K562 (cell line): ENCODE results near the gene RBM19. TPM values are rescaled to one million over a fixed set of nuclear protein-coding genes. Genes with fewer than 3 reads are reported as not detected.

Experiments used
- ATAC-seq: fragments of 200-7000 bp; cut with Tn5 transposase; 3 replicates; pipeline ENCODE4 v1.9.1; 2020; ENCODE audit warnings: moderate library complexity
- BruUV-seq: library from RNA; stranded (reverse); fragments of 400-500 nt; replicated peaks from 2 replicates; lab custom pipeline; 2021; lab: Mats Ljungman, UMichigan
- CTCF ChIA-PET: fragments of 300-600 bp; formaldehyde crosslinking; extraction: SDS; loops from one replicate; lab custom pipeline; 2021; ENCODE audit warnings: low intra/inter-chr PET ratio; lab: Yijun Ruan, JAX
- POLR2A ChIA-PET: fragments of 300-600, 350-650 bp; sonication (Branson Sonifier 250); formaldehyde crosslinking; extraction: SDS; loops from one replicate; lab custom pipeline; 2021; ENCODE audit warnings: antibody characterized with exemption, inconsistent platforms; lab: Yijun Ruan, JAX
- DNase-seq, 4 experiments: peaks; one replicate each; pipeline versions ENCODE4 v3.0.0 to v3.0.0-alpha.2; 2011 to 2018; ENCODE audit warnings: low spot score in 3 of 4, mixed read lengths in 3 of 4; ENCODE audit errors: extremely low read depth in 1 of 4
- FAIRE-seq: peaks from 2 replicates; lab custom pipeline; 2011; peaks lifted over from hg19 to GRCh38; lab: Jason Lieb, UNC
- H2AFZ ChIP-seq: 2 replicates; pipeline ENCODE4 v1.6.0; 2011; ENCODE audit warnings: low read depth, low read length, control low read depth, inconsistent platforms
- H3K27ac ChIP-seq: fragments of 200-600 bp; 3 replicates; pipeline ENCODE4 v1.8.0; 2011; ENCODE audit warnings: low read depth, mild to moderate bottlenecking, control low read depth, inconsistent platforms, low read length, moderate library complexity, mixed read lengths; ENCODE audit errors: extremely low read depth
- H3K27me3 ChIP-seq, 2 experiments: fragments of 300-600 bp in 1 of 2; 2 replicates in 1 of 2; 3 replicates in 1 of 2; pipeline versions ENCODE4 v1.6.0 to v1.8.0; 2011; ENCODE audit warnings: inconsistent platforms in 2 of 2, low read length in 2 of 2, mild to moderate bottlenecking in 1 of 2, mixed read lengths in 1 of 2, moderate library complexity in 1 of 2; ENCODE audit not compliant: control insufficient read depth in 2 of 2, insufficient read depth in 2 of 2
- H3K36me3 ChIP-seq: fragments of 300-600 bp; 3 replicates; pipeline ENCODE4 v1.8.0; 2011; ENCODE audit warnings: mild to moderate bottlenecking, low read length, inconsistent platforms; ENCODE audit not compliant: control insufficient read depth, insufficient read depth
- H3K4me1 ChIP-seq, 2 experiments: fragments of 200-600 bp in 1 of 2; replicated peaks in 1 of 2; 2 replicates in 1 of 2; 3 replicates in 1 of 2; pipeline versions ENCODE4 v1.5.1 to v1.8.0; 2011; ENCODE audit warnings: inconsistent platforms in 2 of 2, low read length in 2 of 2, mild to moderate bottlenecking in 1 of 2, mixed read lengths in 1 of 2, moderate library complexity in 1 of 2; ENCODE audit not compliant: control insufficient read depth in 2 of 2, insufficient read depth in 2 of 2
- H3K4me2 ChIP-seq: 2 replicates; pipeline ENCODE4 v1.6.1; 2011; ENCODE audit warnings: low read length, control low read depth, inconsistent platforms, mixed read lengths; ENCODE audit not compliant: insufficient read depth
- H3K4me3 ChIP-seq: fragments of 200-600 bp; sonication (generic), shearing (Covaris generic); 2 replicates; pipeline ENCODE4 v1.5.1; 2016; ENCODE audit warnings: control low read depth, inconsistent platforms
- H3K79me2 ChIP-seq: fragments of 200-600 bp; 3 replicates; pipeline ENCODE4 v1.8.0; 2011; ENCODE audit warnings: low read length, inconsistent platforms; ENCODE audit not compliant: control insufficient read depth, insufficient read depth
- H3K9ac ChIP-seq, 2 experiments: 2 replicates each; pipeline versions ENCODE4 v1.6.0 to v1.6.1; 2011; ENCODE audit warnings: low read depth in 2 of 2, low read length in 2 of 2, control low read depth in 1 of 2, inconsistent platforms in 1 of 2, mild to moderate bottlenecking in 1 of 2, mixed read lengths in 1 of 2; ENCODE audit not compliant: insufficient read depth in 1 of 2
- H3K9me1 ChIP-seq: one replicate; pipeline ENCODE4 v1.6.0; 2011; ENCODE audit warnings: inconsistent platforms, mild to moderate bottlenecking, low read length, moderate library complexity; ENCODE audit not compliant: control insufficient read depth, insufficient read depth
- H3K9me3 ChIP-seq: replicated peaks from 2 replicates; pipeline ENCODE4 v1.5.1; 2011; ENCODE audit warnings: low read depth, low read length, inconsistent platforms; ENCODE audit not compliant: control insufficient read depth, insufficient read depth
- H4K20me1 ChIP-seq: replicated peaks from 2 replicates; pipeline ENCODE4 v1.6.1; 2011; ENCODE audit warnings: low read length, inconsistent platforms, mixed read lengths; ENCODE audit not compliant: control insufficient read depth, insufficient read depth
- BACH1 ChIP-seq: fragments of 200-800 bp; sonication (Bioruptor generic); IDR thresholded peaks from 2 replicates; pipeline ENCODE4 v1.6.1; 2016; ENCODE audit warnings: missing genetic modification characterization, missing compliant biosample characterization
- CEBPB ChIP-seq: fragments of 450-650 bp; IDR thresholded peaks from 2 replicates; pipeline ENCODE4 v1.6.1; 2016; ENCODE audit warnings: missing genetic modification characterization, missing compliant biosample characterization
- COPS2 ChIP-seq: fragments of 450-650 bp; conservative IDR thresholded peaks from 2 replicates; pipeline ENCODE4 v1.6.1; 2016; ENCODE audit warnings: mild to moderate bottlenecking, moderate library complexity
- ELF4 ChIP-seq: fragments of 450-650 bp; formaldehyde crosslinking; IDR thresholded peaks from 2 replicates; pipeline ENCODE4 v1.4.0; 2022; ENCODE audit warnings: missing genetic modification characterization
- ESRRB ChIP-seq: fragments of 250-450 bp; sonication (Bioruptor Pico); IDR thresholded peaks from 2 replicates; pipeline ENCODE4 v1.5.0; 2020; ENCODE audit warnings: mild to moderate bottlenecking, moderate library complexity, borderline replicate concordance
- GATA2 ChIP-seq: sonication (generic); formaldehyde crosslinking; IDR thresholded peaks from 2 replicates; pipeline ENCODE4 v1.4.0; 2020; ENCODE audit warnings: mild to moderate bottlenecking, missing genetic modification reagents
- KAT2B ChIP-seq: IDR thresholded peaks from one replicate; pipeline ENCODE4 v1.6.1; 2012; ENCODE audit warnings: low read depth, mild to moderate bottlenecking, control low read depth, inconsistent platforms, low read length, moderate library complexity
- KHSRP ChIP-seq: fragments of 450-650 bp; IDR thresholded peaks from 2 replicates; pipeline ENCODE4 v1.6.1; 2017
- PHB ChIP-seq: fragments of 250-450 bp; sonication (Bioruptor Pico); IDR thresholded peaks from 2 replicates; pipeline ENCODE4 v1.5.0; 2021
- RAD21 ChIP-seq, 2 experiments: fragments of 250-450 bp in 1 of 2; fragments of 450-650 bp in 1 of 2; sonication (Bioruptor Pico) in 1 of 2; formaldehyde crosslinking in 1 of 2; IDR thresholded peaks in 1 of 2; conservative IDR thresholded peaks in 1 of 2; 2 replicates each; pipeline versions ENCODE4 v1.4.0 to v1.8.0; 2020 to 2022; ENCODE audit warnings: mild to moderate bottlenecking in 2 of 2, moderate library complexity in 1 of 2
- SRSF7 ChIP-seq: fragments of 200-400 bp; formaldehyde crosslinking; optimal IDR thresholded peaks from 2 replicates; pipeline ENCODE3; 2017; ENCODE audit warnings: mild to moderate bottlenecking, low read depth, low read length
- ZFPM2 ChIP-seq: fragments of 250-450 bp; sonication (Bioruptor Pico); IDR thresholded peaks from 2 replicates; pipeline ENCODE4 v1.5.1; 2022; ENCODE audit warnings: mild to moderate bottlenecking
- ZNF134 ChIP-seq: fragments of 250-450 bp; sonication (Bioruptor Pico); conservative IDR thresholded peaks from 2 replicates; pipeline ENCODE4 v1.4.0; 2020
- ZNF174 ChIP-seq: fragments of 250-450 bp; sonication (Bioruptor Pico); IDR thresholded peaks from 2 replicates; pipeline ENCODE4 v1.4.0; 2020; ENCODE audit warnings: mild to moderate bottlenecking
- ZNF76 ChIP-seq: fragments of 250-450 bp; sonication (Bioruptor Pico); IDR thresholded peaks from 2 replicates; pipeline ENCODE4 v1.4.0; 2020; ENCODE audit warnings: mild to moderate bottlenecking, moderate library complexity, borderline replicate concordance
- WGBS: fragments of 100-300 bp; shearing (Covaris generic); methylation state at CpG from one replicate; pipeline ENCODE4 v1.1.6; 2016; ENCODE audit warnings: low coverage, mixed read lengths; ENCODE audit not compliant: insufficient coverage; ENCODE audit errors: missing lambda C conversion rate; 5-methylcytosine and 5-hydroxymethylcytosine counted together
- in situ Hi-C: fragments of 300-500 bp; cut with MboI; formaldehyde crosslinking; loops from 4 replicates; pipeline ENCODE4 v1.15.0; 2018; ENCODE audit warnings: inconsistent platforms, mixed read lengths
- intact Hi-C: fragments of 100-400 bp; cut with micrococcal nuclease; formaldehyde crosslinking; loops from 2 replicates; pipeline ENCODE4 v1.14.2; 2022
- polyA plus RNA-seq, 8 experiments: library from polyadenylated mRNA; depleted of rRNA in 4 of 8; stranded (reverse) in 5 of 8; unstranded in 3 of 8; fragments of >200 nt; fragmentation: Nextera tagmentation in 2 of 8; fragmentation: Illumina TruSeq in 1 of 8; extraction: Ambion mirVana in 2 of 8; extraction: Trizol in 1 of 8; gene quantifications; 2 replicates each; pipeline versions ENCODE4 v1.2.1 to v1.2.3, GENCODE V29; 2011 to 2014; ENCODE audit warnings: inconsistent platforms in 1 of 8, missing spikeins in 1 of 8
- total RNA-seq, 7 experiments: library from RNA; depleted of rRNA in 6 of 7; stranded (reverse); fragments of >200 nt in 6 of 7; fragmentation: Illumina TruSeq in 2 of 7; extraction: Trizol in 2 of 7; gene quantifications; 2 replicates each; pipeline versions ENCODE4 v1.2.1 to v1.2.3, GENCODE V29; 2011 to 2021; ENCODE audit warnings: low replicate concordance in 1 of 7
- TF ChIP-seq, protein P1 (sequence below): fragments of 450-650 bp; IDR thresholded peaks from one replicate; pipeline ENCODE4 v1.6.1; 2018; ENCODE audit warnings: mild to moderate bottlenecking, moderate library complexity; ENCODE audit not compliant: partially characterized antibody
- TF ChIP-seq, protein P2 (sequence below): IDR thresholded peaks from 2 replicates; pipeline ENCODE4 v1.6.1; 2011; ENCODE audit warnings: borderline replicate concordance, low read depth, mild to moderate bottlenecking, moderate library complexity, low read length; ENCODE audit not compliant: insufficient read depth, poor library complexity, severe bottlenecking

The RBM19 gene
- total and polyA plus RNA-seq, 9 of the 15 experiments (the other 6 are each of a cell fraction or from before 2014, with no cell fraction given), result 16.0 to 58.4 (median 37.9) TPM

DNA sequence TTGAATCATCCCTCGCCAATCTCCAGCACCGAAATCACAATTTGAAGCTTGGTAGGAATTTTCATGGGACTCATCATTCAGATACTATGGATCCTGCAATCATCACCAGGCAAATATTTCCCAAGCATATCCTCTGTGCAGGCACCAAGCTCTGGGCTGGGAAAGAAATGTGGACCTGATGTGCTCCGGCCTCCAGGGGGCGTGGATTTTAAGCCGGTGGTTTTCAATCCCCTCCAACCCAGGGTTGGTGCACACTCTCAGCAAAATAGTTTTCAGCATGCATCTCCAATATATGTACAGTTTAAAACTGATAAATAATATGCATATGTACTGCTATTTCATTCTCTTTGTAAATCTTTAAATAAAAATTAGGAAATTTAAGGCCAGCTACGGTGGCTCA, 98.9 kb downstream of the RBM19 start (continued):
- TF ChIP-seq BACH1 (tag) (no peak), KHSRP (no peak), CEBPB (tag) (no peak), RAD21 (CRISPR knock-in tag; conservative IDR thresholded peaks at IDR 0.05 in 1 of 2, IDR thresholded peaks at IDR 0.05 in 1 of 2) (0 out of 4 replicates have a peak, but pooled peaks of 1 of the 2 experiments have one; percentile 14)
- TF ChIP-seq, protein P1, sequence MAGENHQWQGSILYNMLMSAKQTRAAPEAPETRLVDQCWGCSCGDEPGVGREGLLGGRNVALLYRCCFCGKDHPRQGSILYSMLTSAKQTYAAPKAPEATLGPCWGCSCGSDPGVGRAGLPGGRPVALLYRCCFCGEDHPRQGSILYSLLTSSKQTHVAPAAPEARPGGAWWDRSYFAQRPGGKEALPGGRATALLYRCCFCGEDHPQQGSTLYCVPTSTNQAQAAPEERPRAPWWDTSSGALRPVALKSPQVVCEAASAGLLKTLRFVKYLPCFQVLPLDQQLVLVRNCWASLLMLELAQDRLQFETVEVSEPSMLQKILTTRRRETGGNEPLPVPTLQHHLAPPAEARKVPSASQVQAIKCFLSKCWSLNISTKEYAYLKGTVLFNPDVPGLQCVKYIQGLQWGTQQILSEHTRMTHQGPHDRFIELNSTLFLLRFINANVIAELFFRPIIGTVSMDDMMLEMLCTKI, result no peak
- TF ChIP-seq, protein P2, sequence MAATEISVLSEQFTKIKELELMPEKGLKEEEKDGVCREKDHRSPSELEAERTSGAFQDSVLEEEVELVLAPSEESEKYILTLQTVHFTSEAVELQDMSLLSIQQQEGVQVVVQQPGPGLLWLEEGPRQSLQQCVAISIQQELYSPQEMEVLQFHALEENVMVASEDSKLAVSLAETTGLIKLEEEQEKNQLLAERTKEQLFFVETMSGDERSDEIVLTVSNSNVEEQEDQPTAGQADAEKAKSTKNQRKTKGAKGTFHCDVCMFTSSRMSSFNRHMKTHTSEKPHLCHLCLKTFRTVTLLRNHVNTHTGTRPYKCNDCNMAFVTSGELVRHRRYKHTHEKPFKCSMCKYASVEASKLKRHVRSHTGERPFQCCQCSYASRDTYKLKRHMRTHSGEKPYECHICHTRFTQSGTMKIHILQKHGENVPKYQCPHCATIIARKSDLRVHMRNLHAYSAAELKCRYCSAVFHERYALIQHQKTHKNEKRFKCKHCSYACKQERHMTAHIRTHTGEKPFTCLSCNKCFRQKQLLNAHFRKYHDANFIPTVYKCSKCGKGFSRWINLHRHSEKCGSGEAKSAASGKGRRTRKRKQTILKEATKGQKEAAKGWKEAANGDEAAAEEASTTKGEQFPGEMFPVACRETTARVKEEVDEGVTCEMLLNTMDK, result no peak

DNA sequence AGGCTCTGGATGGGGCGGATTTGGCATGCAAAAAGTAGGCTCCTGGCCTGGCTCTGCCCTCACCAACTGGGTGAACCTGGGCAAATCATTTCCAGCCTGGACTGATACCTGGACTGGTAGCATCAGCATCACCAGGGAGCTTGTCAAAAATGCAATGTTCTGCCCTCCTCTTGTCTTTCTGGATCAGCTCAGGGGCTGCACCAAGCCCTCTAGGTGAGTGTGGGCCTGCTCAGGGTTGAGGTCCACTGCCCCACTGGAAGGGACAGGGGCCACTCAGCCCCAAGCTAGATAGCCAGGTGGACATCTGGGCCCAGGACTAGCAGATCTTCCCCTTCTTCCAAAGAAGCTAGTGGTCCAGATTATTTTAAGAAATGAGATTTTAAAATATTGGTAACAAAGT, 99.6 kb downstream of the RBM19 start:
- no TSS peak for BruUV-seq
- H3K79me2 ChIP-seq, result no peaks in the 10 kb centered on the region
- CTCF ChIA-PET, result interaction anchor here (0.6 kb wide), 1 partner anchor 502 kb away, joined by 3 read pairs; no protein-coding TSS in a partner anchor
- no peak overlapping the region for H2AFZ ChIP-seq
- H3K9me3 ChIP-seq, result no peaks in the 10 kb centered on the region
- 0 out of 2 replicates have a peak, but pooled peaks cover 6% of the 10 kb centered on the region for H4K20me1 ChIP-seq
- DNase-seq (no peak), FAIRE-seq (no peak), ATAC-seq (no peak)
- H3K9me1 ChIP-seq, result no peaks in the 10 kb centered on the region
- H3K4me2 ChIP-seq, result no peak overlapping the region
- WGBS, result 75% methylated on average over 1 of the region's 1 CpG
- H3K9ac ChIP-seq, result no peak overlapping the region
- no peaks in the 10 kb centered on the region for H3K27me3 ChIP-seq
- no peak overlapping the region for H3K4me3 ChIP-seq
- intact Hi-C loops, result no loop called here
- no peak for TF ChIP-seq ZNF134 (CRISPR knock-in tag)
- no peak for TF ChIP-seq SRSF7
- TF ChIP-seq KAT2B, result no peak
- TF ChIP-seq ELF4 (CRISPR knock-in tag), result no peak
- TF ChIP-seq ZFPM2 (CRISPR knock-in tag), result no peak
- no peak for TF ChIP-seq ZNF76
- no peak for TF ChIP-seq ESRRB (CRISPR knock-in tag)
- TF ChIP-seq PHB (CRISPR knock-in tag), result no peak
- no peak for TF ChIP-seq ZNF174 (CRISPR knock-in tag)
- no peak for TF ChIP-seq COPS2
- no peak for TF ChIP-seq GATA2
- TF ChIP-seq, protein P2, result no peak
- H3K4me1 ChIP-seq, result peaks cover 15 to 17% of the 10 kb centered on the region in 2 experiments
- H3K27ac ChIP-seq, result no peak overlapping the region
- H3K36me3 ChIP-seq, result peaks cover 14% of the 10 kb centered on the region; the same call in 2 of the 3 replicates
- POLR2A ChIA-PET, result interaction anchor here (0.8 kb wide), 1 partner anchor 441 kb away, joined by 3 read pairs; no protein-coding TSS in a partner anchor
- in situ Hi-C loops, result no loop called here
